HG03575 (cell line): ENCODE measurements around the gene TWNK.
"Not testable (repeated sequence)": the region's sequence is repeated elsewhere in the genome, so short reads cannot be mapped to it uniquely, and the experiment has no call there.

Experiments
- ATAC-seq: cut with Tn5 transposase; IDR thresholded peaks from one replicate; pipeline ENCODE4 v1.9.1; 2021; ENCODE audit not compliant: unreplicated experiment, insufficient number of reproducible peaks, low FRiP score; ENCODE audit errors: extremely low read depth

TWNK gene

DNA sequence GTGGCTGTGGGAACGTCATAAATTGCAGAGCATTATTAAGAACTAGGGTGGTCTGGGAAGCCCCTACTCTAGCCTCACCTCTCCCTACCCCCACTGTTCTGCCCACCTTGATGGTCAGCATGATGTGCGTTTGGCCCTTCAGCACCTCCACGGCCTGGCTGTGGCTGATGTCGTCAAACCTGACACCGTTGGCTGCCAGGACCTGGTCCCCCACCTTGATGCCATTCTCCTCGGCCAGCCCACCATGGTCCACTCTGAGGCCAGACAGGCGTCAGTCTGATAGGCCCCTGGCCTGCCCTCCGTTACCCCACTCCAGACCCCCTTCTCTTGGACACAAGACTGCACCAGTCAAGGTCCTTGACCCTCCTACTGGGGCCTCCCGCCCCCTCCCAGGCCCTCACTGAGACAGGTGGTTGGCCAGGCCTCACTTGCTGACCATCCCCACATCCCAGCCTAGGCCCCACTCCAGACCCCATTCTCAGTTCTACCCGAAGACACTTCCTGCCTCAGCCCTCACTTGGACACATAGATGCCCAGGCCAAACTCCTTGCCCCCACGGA is 34.4 kb downstream of the TWNK start:
- ATAC-seq = no peak

- ATAC-seq = no peak
Observed at GRCh38 chr10:101022967-101023705, 35.8 kb downstream of the TWNK start.

GRCh38 chr10:101027106-101027720 is 39.9 kb downstream of the TWNK start:
- no peak for ATAC-seq

- no peak for ATAC-seq
Observed at GRCh38 chr10:101028446-101029337, 41.3 kb downstream of the TWNK start.

DNA sequence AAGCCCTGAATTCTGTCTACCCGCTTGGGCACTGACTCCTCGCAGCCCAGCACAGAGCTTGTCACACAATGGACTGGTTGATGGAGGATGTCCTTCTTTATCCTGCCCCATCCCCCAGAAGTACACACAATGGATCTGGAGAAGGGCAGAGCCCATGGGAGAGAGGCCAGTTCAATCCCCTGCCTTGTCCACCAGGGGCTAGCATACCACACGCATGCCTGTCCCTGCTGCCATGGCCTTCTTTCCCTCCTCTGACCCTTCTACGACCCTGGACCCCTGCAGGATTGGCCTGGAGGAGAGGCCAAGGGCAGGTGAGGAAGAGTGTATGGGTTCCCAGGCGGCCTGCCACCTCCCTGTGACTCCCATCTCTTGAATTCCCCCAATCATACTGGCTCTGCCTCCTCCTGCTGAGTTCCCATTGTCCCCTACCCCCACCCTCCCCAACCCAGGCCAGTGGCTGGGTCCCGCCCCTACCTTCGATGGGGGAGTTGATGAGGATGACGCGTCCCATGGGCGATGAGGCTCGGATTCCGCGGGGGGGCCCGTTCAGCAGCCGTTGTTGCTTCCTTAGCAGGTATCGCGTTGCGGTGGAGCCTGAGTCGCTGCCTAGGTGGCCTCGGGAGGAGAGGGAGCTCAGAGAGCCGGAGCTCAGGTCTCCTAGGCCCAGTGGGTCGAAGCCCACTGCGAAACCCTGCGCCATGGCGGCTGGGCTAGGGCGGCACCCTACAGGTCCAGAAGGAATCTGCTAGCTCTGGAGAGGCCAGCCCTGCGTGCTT is 42.4 kb downstream of the TWNK start:
- no peak for ATAC-seq

GRCh38 chr10:101030496-101031127 is 43.3 kb downstream of the TWNK start:
- ATAC-seq = no peak

GRCh38 chr10:101031128-101031795 is 43.9 kb downstream of the TWNK start, which contains the start of the genes PDZD7 and SFXN3:
PDZD7 (minus strand) TSS chr10:101031129; CDS start chr10:101030219, 910 bp downstream.
SFXN3 (plus strand) TSS chr10:101031234; CDS start chr10:101034695, 3,461 bp downstream.
- ATAC-seq = no peak

- ATAC-seq = no peak
Observed at GRCh38 chr10:101031796-101032636, 44.7 kb downstream of the TWNK start.

- no peak for ATAC-seq
Observed at GRCh38 chr10:101032637-101033224, 45.4 kb downstream of the TWNK start.

- ATAC-seq = no peak
Observed at GRCh38 chr10:101033276-101033675, 45.9 kb downstream of the TWNK start.

DNA sequence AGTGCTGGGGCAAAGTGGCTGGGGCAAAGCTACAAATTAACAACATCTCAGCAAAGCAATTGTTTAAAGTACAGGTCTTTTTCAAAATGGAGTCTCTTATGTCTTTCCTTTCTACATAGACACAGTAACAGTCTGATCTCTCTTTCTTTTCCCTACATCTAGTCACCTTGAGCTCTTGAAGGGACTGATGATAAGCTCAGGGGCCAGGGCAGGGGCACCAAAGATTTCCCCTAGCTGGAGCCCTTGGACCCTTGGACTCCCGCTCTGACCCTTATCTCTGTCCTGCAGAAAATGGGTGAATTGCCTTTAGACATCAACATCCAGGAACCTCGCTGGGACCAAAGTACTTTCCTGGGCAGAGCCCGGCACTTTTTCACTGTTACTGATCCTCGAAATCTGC is 47.1 kb downstream of the TWNK start:
- ATAC-seq = not testable (repeated sequence)

GRCh38 chr10:101035314-101035713 is 48.0 kb downstream of the TWNK start:
- no peak for ATAC-seq

- ATAC-seq = no peak
Observed at GRCh38 chr10:101035916-101036702, 48.8 kb downstream of the TWNK start.

GRCh38 chr10:101036726-101037125 is 49.4 kb downstream of the TWNK start:
- no peak for ATAC-seq

DNA sequence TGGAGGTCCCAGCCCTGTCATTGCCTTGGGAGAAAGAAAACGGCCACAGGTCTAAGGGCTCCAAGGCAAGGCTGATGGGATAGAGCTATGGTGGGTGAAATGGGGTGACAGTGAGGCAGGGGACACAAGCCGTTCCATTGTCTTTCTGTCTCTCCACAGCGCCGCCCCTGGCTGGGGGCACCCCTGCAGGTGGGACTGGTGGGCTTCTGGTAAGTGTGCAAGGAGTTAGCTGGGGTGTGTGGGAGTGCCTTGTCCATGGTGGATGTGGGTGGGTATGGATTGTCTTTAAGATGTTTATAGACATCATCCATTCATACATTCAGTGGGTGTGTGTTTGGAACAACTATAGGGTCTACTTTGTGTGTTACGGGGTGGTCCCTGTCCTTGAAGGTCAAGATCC is 51.1 kb downstream of the TWNK start:
- no peak for ATAC-seq

DNA sequence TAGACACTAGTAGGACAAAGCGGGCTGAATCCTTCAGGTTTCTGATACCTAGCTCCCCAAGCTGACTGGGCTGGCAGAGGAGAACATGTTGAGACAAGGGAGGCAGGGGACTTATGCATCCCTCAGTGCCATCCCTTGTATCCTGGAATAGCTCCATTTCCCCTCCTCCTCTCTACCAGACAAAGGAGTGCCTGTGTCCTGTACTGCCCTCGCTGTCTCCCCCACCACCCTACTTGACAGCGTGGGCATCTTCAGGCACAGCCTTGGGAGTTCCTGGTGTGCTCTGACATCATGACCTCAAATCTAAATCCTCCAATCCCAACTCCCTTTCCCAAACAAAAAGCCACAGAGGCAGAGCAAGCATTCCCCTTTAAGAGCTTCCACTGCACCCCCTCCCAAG is 52.7 kb downstream of the TWNK start:
- ATAC-seq = no peak
